Central memory CD4-positive, alpha-beta T cell (primary cell): ENCODE measurements around the gene ABTB2.
"Not testable (repeated sequence)": the region's sequence is repeated elsewhere in the genome, so short reads cannot be mapped to it uniquely, and the experiment has no call there.

Experiments
- DNase-seq: peaks from one replicate; pipeline ENCODE4 v3.0.0; 2022

Gene ABTB2

GRCh38 chr11:34181856-34182405 is 175.9 kb downstream of the ABTB2 start:
- no peak for DNase-seq

GRCh38 chr11:34181251-34181650 is 176.6 kb downstream of the ABTB2 start:
- no peak for DNase-seq

- DNase-seq: not testable (repeated sequence)
Observed at GRCh38 chr11:34180814-34181165, 177.0 kb downstream of the ABTB2 start.

GRCh38 chr11:34180040-34180813 is 177.6 kb downstream of the ABTB2 start:
- no peak for DNase-seq

GRCh38 chr11:34179026-34179675 is 178.7 kb downstream of the ABTB2 start:
- DNase-seq: no peak

- no peak for DNase-seq
Observed at GRCh38 chr11:34178209-34178821, 179.5 kb downstream of the ABTB2 start.

- no peak for DNase-seq
Observed at GRCh38 chr11:34176751-34177209, 181.0 kb downstream of the ABTB2 start.

- DNase-seq: no peak
Observed at GRCh38 chr11:34175284-34176019, 182.4 kb downstream of the ABTB2 start.

- DNase-seq: peak; percentile 63
Observed at GRCh38 chr11:34174412-34175041, 183.3 kb downstream of the ABTB2 start.

- DNase-seq: no peak
Observed at GRCh38 chr11:34173050-34173449, 184.8 kb downstream of the ABTB2 start.

- no peak for DNase-seq
Observed at GRCh38 chr11:34169686-34170085, 188.1 kb downstream of the ABTB2 start.

- DNase-seq: no peak
Observed at GRCh38 chr11:34168642-34169420, 189.0 kb downstream of the ABTB2 start.

- no peak for DNase-seq
Observed at GRCh38 chr11:34167961-34168360, 189.8 kb downstream of the ABTB2 start.

GRCh38 chr11:34166806-34167740 is 190.7 kb downstream of the ABTB2 start:
- DNase-seq: no peak

GRCh38 chr11:34165786-34166555 is 191.8 kb downstream of the ABTB2 start:
- DNase-seq: no peak

GRCh38 chr11:34165121-34165520 is 192.7 kb downstream of the ABTB2 start:
- DNase-seq: no peak

- no peak for DNase-seq
Observed at GRCh38 chr11:34162856-34163255, 195.0 kb downstream of the ABTB2 start.

- no peak for DNase-seq
Observed at GRCh38 chr11:34162493-34162820, 195.4 kb downstream of the ABTB2 start.

- peak; percentile 3 for DNase-seq
Observed at GRCh38 chr11:34161812-34162492, 195.9 kb downstream of the ABTB2 start.
